ENCODE data around the gene HBG2. TPM values are rescaled to one million over a fixed set of nuclear protein-coding genes. Genes with fewer than 3 reads are reported as not detected.

Gene HBG2
- total RNA-seq, 1 donor from 2014 or later = not detected

DNA sequence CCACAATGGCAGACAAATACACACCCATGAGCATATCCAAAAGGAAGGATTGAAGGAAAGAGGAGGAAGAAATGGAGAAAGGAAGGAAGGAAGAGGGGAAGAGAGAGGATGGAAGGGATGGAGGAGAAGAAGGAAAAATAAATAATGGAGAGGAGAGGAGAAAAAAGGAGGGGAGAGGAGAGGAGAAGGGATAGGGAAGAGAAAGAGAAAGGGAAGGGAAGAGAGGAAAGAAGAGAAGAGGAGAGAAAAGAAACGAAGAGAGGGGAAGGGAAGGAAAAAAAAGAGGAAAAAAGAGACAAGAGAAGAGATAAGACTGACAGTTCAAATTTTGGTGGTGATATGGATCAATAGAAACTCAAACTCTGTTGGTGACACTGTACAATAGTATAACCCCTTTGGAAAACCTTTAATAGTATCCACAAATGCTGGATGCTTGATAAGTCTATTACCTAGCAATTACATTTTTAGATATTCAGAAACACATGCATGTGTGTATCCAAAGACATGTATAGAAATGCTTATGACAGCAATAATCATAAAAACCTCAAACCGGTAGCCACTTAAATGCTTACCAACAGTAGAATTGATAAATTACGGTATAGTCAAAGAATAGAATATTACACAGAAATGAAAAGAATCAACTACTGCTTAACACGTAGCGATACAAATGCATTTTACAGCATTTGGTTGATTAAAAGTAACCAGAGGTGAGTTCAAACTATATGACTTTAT lies 19.1 kb downstream of the HBG2 start:
- Histone ChIP-seq H3K4me1 (no peaks in the 10 kb centered on the region), H3K4me3 (no peak overlapping the region), H3K9me3 (no peaks in the 10 kb centered on the region), H3K27ac (no peak overlapping the region), H3K36me3 (no peaks in the 10 kb centered on the region), H3K27me3 (no peaks in the 10 kb centered on the region)
- TF ChIP-seq, protein P1, sequence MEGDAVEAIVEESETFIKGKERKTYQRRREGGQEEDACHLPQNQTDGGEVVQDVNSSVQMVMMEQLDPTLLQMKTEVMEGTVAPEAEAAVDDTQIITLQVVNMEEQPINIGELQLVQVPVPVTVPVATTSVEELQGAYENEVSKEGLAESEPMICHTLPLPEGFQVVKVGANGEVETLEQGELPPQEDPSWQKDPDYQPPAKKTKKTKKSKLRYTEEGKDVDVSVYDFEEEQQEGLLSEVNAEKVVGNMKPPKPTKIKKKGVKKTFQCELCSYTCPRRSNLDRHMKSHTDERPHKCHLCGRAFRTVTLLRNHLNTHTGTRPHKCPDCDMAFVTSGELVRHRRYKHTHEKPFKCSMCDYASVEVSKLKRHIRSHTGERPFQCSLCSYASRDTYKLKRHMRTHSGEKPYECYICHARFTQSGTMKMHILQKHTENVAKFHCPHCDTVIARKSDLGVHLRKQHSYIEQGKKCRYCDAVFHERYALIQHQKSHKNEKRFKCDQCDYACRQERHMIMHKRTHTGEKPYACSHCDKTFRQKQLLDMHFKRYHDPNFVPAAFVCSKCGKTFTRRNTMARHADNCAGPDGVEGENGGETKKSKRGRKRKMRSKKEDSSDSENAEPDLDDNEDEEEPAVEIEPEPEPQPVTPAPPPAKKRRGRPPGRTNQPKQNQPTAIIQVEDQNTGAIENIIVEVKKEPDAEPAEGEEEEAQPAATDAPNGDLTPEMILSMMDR (IDR thresholded peaks at IDR 0.05) = no peak
- DNase-seq (ENCODE audit: low spot score in 2 of 2) = no peak
- intact Hi-C loops (cut with DNase I) = no loop called here

GRCh38 chr11:5234381-5234834 lies 20.2 kb downstream of the HBG2 start, which contains the start of gene HBD:
Gene HBD (minus strand): TSS chr11:5234483. CDS start chr11:5234433, 50 bp downstream.
- TF ChIP-seq, protein P1 (IDR thresholded peaks at IDR 0.05) = no peak
- Histone ChIP-seq H3K27ac (no peak within 1 kb of the TSS), H3K27me3 (no peaks in the 10 kb centered on the region), H3K4me1 (no peaks in the 10 kb centered on the region), H3K36me3 (no peaks in the 10 kb centered on the region), H3K4me3 (no peak within 1 kb of the TSS), H3K9me3 (no peaks in the 10 kb centered on the region)
- intact Hi-C loops (cut with DNase I) = no loop called here
- no peak for DNase-seq (ENCODE audit: low spot score in 2 of 2)

DNA sequence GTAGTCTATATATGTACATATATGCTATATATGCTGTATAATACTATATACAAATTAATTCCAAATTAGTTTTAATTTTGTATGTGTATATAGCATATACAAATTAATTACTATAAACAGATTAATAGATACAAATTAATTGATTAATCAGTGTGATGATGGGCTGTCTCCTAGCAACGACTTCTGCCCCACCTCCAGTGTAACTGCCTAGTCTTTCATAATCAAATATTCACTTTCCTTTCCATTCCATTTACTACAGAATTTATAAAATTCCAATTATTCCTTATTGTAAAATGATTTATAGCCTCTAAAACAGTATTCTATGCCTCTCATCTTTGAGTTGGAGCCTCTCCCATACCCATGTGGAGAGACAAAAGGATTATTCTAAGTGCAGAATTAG lies 21.3 kb downstream of the HBG2 start:
- DNase-seq (ENCODE audit: low spot score in 2 of 2) = no peak
- Histone ChIP-seq H3K4me3 (no peak overlapping the region), H3K36me3 (no peaks in the 10 kb centered on the region), H3K27me3 (no peaks in the 10 kb centered on the region), H3K9me3 (no peaks in the 10 kb centered on the region), H3K4me1 (no peaks in the 10 kb centered on the region), H3K27ac (no peak overlapping the region)
- TF ChIP-seq, protein P1 (IDR thresholded peaks at IDR 0.05) = no peak
- intact Hi-C loops (cut with DNase I) = no loop called here

DNA sequence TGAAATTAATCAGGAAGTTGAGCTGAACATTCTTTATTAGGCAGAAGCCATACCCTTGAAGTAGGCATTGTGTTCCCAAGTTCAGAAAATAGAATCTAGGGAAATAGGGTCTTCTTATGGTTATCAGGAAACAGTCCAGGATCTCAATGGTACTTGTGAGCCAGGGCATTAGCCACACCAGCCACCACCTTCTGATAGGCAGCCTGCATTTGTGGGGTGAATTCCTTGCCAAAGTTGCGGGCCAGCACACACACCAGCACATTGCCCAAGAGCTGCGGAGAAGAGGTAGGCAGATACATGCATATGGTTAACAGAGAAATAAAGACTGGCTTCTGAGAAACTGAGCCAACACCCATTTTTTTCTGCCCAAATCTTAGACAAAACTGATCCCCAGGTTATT lies 21.8 kb downstream of the HBG2 start:
- H3K9me3 ChIP-seq = no peaks in the 10 kb centered on the region
- DNase-seq (ENCODE audit: low spot score in 2 of 2) = no peak
- TF ChIP-seq, protein P1 (IDR thresholded peaks at IDR 0.05) = no peak
- no peak overlapping the region for H3K27ac ChIP-seq
- no peaks in the 10 kb centered on the region for H3K36me3 ChIP-seq
- no peaks in the 10 kb centered on the region for H3K4me1 ChIP-seq
- H3K4me3 ChIP-seq = no peak overlapping the region
- intact Hi-C loops (cut with DNase I) = no loop called here
- H3K27me3 ChIP-seq = no peaks in the 10 kb centered on the region

- TF ChIP-seq, protein P1 (IDR thresholded peaks at IDR 0.05) = no peak
- Histone ChIP-seq H3K4me1 (no peaks in the 10 kb centered on the region), H3K36me3 (no peaks in the 10 kb centered on the region), H3K9me3 (no peaks in the 10 kb centered on the region), H3K4me3 (no peak overlapping the region), H3K27ac (no peak overlapping the region), H3K27me3 (no peaks in the 10 kb centered on the region)
- intact Hi-C loops (cut with DNase I) = no loop called here
- DNase-seq (ENCODE audit: low spot score in 2 of 2) = no peak
Observed at GRCh38 chr11:5232176-5232575, 22.4 kb downstream of the HBG2 start.

Measured in ascending aorta (tissue), 2 donors.